Stomach smooth muscle (tissue), 2 donors: ENCODE data around the gene TMED7.

Experiments used
- H3K27ac ChIP-seq: one replicate; pipeline ENCODE4 v1.7.0; 2013; ENCODE audit warnings: mild to moderate bottlenecking, low read length, inconsistent platforms
- H3K27me3 ChIP-seq, 2 donors: one replicate each; pipeline ENCODE4 v1.7.0; 2013; ENCODE audit warnings: low read length in 2 of 2; ENCODE audit not compliant: insufficient read depth in 2 of 2, control insufficient read depth in 1 of 2
- H3K36me3 ChIP-seq, 2 donors: one replicate each; pipeline ENCODE4 v1.7.0; 2013; ENCODE audit warnings: low read length in 2 of 2; ENCODE audit not compliant: control insufficient read depth in 2 of 2, insufficient read depth in 2 of 2
- H3K4me1 ChIP-seq: one replicate; pipeline ENCODE4 v1.7.0; 2013; ENCODE audit warnings: low read length; ENCODE audit not compliant: control insufficient read depth, insufficient read depth
- H3K4me3 ChIP-seq, 2 donors: one replicate each; pipeline ENCODE4 v1.7.0; 2013; ENCODE audit warnings: low read length in 2 of 2
- H3K9ac ChIP-seq, 2 donors: one replicate each; pipeline ENCODE4 v1.7.0; 2013; ENCODE audit warnings: low read length in 2 of 2, mild to moderate bottlenecking in 1 of 2
- H3K9me3 ChIP-seq, 2 donors: one replicate each; pipeline ENCODE4 v1.7.0; 2013; ENCODE audit warnings: low read length in 2 of 2; ENCODE audit not compliant: control insufficient read depth in 2 of 2
- donor health status: healthy.
- donor health status: Pancreatic carcinoma.

The TMED7 gene

GRCh38 chr5:115627295-115627865 lies 1.5 kb upstream of the TMED7 start:
- Histone ChIP-seq H3K9ac (no peak overlapping the region), H3K27me3 (no peaks in the 10 kb centered on the region), H3K9me3 (no peaks in the 10 kb centered on the region), H3K4me1 (peaks cover 10% of the 10 kb centered on the region), H3K4me3 (no peak overlapping the region), H3K36me3 (no peaks in the 10 kb centered on the region), H3K27ac (no peak overlapping the region)

- H3K9ac ChIP-seq = peak overlapping the region; percentile 76 to 82
Observed at GRCh38 chr5:115626445-115626823, 598 bp upstream of the TMED7 start.

GRCh38 chr5:115624994-115625393 lies 842 bp downstream of the TMED7 start:
- peak overlapping the region; percentile 84 for H3K27ac ChIP-seq
- H3K27me3 ChIP-seq = no peaks in the 10 kb centered on the region
- no peaks in the 10 kb centered on the region for H3K9me3 ChIP-seq
- H3K4me3 ChIP-seq = peak overlapping the region; percentile 80 to 89
- peaks cover 0 to under 1% of the 10 kb centered on the region in 2 donors for H3K36me3 ChIP-seq
- H3K9ac ChIP-seq = peak overlapping the region; percentile 82 to 94
- H3K4me1 ChIP-seq = peaks cover 10% of the 10 kb centered on the region

More at GRCh38 chr5:115626445-115626823, 598 bp upstream of the TMED7 start:
- H3K27ac ChIP-seq = peak overlapping the region; percentile 84
- no peaks in the 10 kb centered on the region for H3K9me3 ChIP-seq
- no peaks in the 10 kb centered on the region for H3K36me3 ChIP-seq
- peaks cover 10% of the 10 kb centered on the region for H3K4me1 ChIP-seq
- no peaks in the 10 kb centered on the region for H3K27me3 ChIP-seq
- H3K4me3 ChIP-seq = peak overlapping the region; percentile 80 to 89

GRCh38 chr5:115623658-115624057 lies 2.2 kb downstream of the TMED7 start:
- peak overlapping the region in 1 of 2 donors; percentile 82 for H3K9ac ChIP-seq
- no peaks in the 10 kb centered on the region for H3K27me3 ChIP-seq
- H3K36me3 ChIP-seq = peaks cover 3 to 11% of the 10 kb centered on the region in 2 donors
- no peaks in the 10 kb centered on the region for H3K9me3 ChIP-seq
- peaks cover 10% of the 10 kb centered on the region for H3K4me1 ChIP-seq
- no peak overlapping the region for H3K27ac ChIP-seq
- peak overlapping the region in 1 of 2 donors; percentile 29 for H3K4me3 ChIP-seq

GRCh38 chr5:115621365-115621900 lies 4.4 kb downstream of the TMED7 start:
- H3K36me3 ChIP-seq = peaks cover 5 to 17% of the 10 kb centered on the region in 2 donors
- H3K9ac ChIP-seq = no peak overlapping the region
- H3K27ac ChIP-seq = no peak overlapping the region
- H3K4me3 ChIP-seq = no peak overlapping the region
- peaks cover 10% of the 10 kb centered on the region for H3K4me1 ChIP-seq
- H3K9me3 ChIP-seq = no peaks in the 10 kb centered on the region
- H3K27me3 ChIP-seq = no peaks in the 10 kb centered on the region

- H3K27ac ChIP-seq = no peak overlapping the region
- H3K4me1 ChIP-seq = no peaks in the 10 kb centered on the region
- H3K9ac ChIP-seq = no peak overlapping the region
- H3K4me3 ChIP-seq = no peak overlapping the region
- H3K9me3 ChIP-seq = no peaks in the 10 kb centered on the region
- no peaks in the 10 kb centered on the region for H3K27me3 ChIP-seq
- peaks cover 8 to 25% of the 10 kb centered on the region in 2 donors for H3K36me3 ChIP-seq
Observed at GRCh38 chr5:115616892-115617291, 8.9 kb downstream of the TMED7 start.

- no peaks in the 10 kb centered on the region for H3K9me3 ChIP-seq
- no peaks in the 10 kb centered on the region for H3K4me1 ChIP-seq
- H3K27me3 ChIP-seq = no peaks in the 10 kb centered on the region
- H3K27ac ChIP-seq = no peak overlapping the region
- peaks cover 8 to 25% of the 10 kb centered on the region in 2 donors for H3K36me3 ChIP-seq
- no peak overlapping the region for H3K9ac ChIP-seq
- H3K4me3 ChIP-seq = no peak overlapping the region
Observed at GRCh38 chr5:115616472-115616871, 9.4 kb downstream of the TMED7 start.

GRCh38 chr5:115611873-115612272 lies 14.0 kb downstream of the TMED7 start:
- Histone ChIP-seq H3K27ac (no peak overlapping the region), H3K27me3 (no peaks in the 10 kb centered on the region), H3K4me1 (no peaks in the 10 kb centered on the region), H3K4me3 (no peak overlapping the region), H3K9me3 (no peaks in the 10 kb centered on the region), H3K9ac (no peak overlapping the region), H3K36me3 (peaks cover 3 to 8% of the 10 kb centered on the region in 2 donors)

- Histone ChIP-seq H3K27ac (peak overlapping the region; percentile 33), H3K4me1 (peaks cover 2% of the 10 kb centered on the region), H3K4me3 (no peak overlapping the region), H3K27me3 (no peaks in the 10 kb centered on the region), H3K9ac (no peak overlapping the region), H3K9me3 (no peaks in the 10 kb centered on the region), H3K36me3 (no peaks in the 10 kb centered on the region)
Observed at GRCh38 chr5:115607935-115608334, 17.9 kb downstream of the TMED7 start.

- Histone ChIP-seq H3K27me3 (no peaks in the 10 kb centered on the region), H3K4me1 (peaks cover 10% of the 10 kb centered on the region), H3K36me3 (no peaks in the 10 kb centered on the region), H3K4me3 (no peak overlapping the region), H3K9me3 (no peaks in the 10 kb centered on the region), H3K9ac (no peak overlapping the region), H3K27ac (no peak overlapping the region)
Observed at GRCh38 chr5:115605436-115605835, 20.4 kb downstream of the TMED7 start.

GRCh38 chr5:115602591-115603125 lies 23.2 kb downstream of the TMED7 start:
- Histone ChIP-seq H3K9ac (peak overlapping the region; percentile 67 to 80), H3K27ac (peak overlapping the region; percentile 69), H3K27me3 (no peaks in the 10 kb centered on the region), H3K4me1 (peaks cover 21% of the 10 kb centered on the region), H3K4me3 (peak overlapping the region; percentile 75 to 86), H3K9me3 (no peaks in the 10 kb centered on the region), H3K36me3 (peaks cover 0 to 2% of the 10 kb centered on the region in 2 donors)
